GM08714 (cell line): Measurements from ENCODE around the gene MIS18A.

ENCODE experiments used
- H3K4me3 ChIP-seq: fragments of 200-500 bp; sonication (Bioruptor generic); 2 replicates; pipeline ENCODE4 v1.5.1; 2014; ENCODE audit warnings: mild to moderate bottlenecking, low read length, inconsistent platforms
- ZNF274 ChIP-seq: IDR thresholded peaks from 2 replicates; pipeline ENCODE4 v1.6.1; 2012; ENCODE audit warnings: mild to moderate bottlenecking, low read depth, low read length

MIS18A gene

DNA sequence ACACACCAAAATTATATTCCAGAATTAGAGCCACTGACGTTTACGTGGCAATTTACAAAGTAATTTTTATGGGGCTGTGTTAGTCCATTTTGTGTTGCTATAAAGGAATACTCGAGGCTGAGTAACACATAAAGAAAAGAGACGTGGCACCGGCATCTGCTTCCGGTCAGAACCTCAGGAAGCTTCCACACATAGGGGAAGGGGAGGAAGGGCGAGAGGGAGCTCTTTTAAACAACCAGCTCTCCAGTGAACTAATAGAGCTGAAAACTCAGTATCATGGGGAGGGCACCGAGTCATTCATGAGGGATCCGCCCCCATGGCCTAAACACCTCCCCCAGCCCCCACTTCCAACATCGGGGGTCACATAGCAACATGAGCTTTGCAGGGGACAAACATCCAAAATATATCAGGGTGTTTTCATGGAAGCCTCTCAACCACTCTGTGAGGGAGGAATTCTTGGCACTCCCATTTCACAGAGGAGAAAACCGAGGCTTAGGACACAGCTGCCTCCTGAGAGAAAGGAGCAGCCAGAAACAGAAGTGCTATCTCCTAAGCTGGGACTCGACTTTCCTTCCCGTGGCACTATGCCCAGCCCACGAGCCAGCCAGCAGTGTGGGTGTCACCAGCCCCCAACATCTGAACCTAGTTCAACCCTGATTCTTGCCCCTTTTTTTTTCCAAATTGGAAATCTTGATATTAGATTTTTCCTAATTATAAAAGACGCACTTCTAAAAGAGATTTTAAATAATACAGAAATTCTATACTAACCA is 29.2 kb downstream of the MIS18A start:
- TF ChIP-seq ZNF274: no peak
- H3K4me3 ChIP-seq: no peak overlapping the region

DNA sequence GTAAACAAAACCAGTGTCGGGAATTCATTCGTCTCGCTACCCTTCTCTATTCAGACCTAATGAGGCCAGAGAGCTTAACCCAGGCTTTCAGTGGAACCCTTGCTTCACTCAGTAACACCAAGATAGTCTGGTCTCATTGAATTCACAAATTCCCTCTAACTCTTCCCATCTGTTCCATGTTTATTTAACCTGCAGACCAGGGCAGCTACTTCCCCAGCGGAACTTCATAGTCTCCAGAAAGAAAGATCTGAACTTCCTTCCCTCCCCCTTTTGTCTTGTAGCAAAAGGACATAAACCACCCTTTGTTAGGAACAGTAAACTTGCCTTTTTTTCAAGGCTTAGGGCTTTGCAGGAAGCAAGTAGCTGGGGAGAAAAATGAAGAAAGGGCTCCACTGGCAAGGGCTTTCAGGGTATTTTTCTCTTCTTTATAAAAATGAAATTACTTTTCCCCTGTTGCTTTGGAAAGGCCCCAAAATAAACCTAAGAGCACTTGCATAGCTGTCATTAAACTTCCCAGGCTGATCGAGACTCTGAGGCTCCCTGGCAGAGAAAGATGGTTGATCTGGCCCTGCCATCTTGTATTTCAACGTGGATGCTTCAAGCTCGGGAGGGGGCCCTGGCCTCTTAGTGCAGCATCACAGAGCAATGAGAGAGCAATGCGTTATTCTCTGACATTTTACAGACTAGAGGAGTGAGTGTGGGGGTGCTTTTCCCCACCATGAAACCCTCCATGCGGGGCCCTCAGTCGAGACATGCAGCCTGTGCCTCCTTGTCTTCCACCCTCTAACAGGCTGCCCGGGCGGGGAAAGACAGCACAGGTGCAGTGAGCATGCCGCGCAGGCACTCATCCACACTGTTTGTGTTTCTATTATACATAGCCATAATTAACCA is 30.0 kb downstream of the MIS18A start:
- no peak overlapping the region for H3K4me3 ChIP-seq
- TF ChIP-seq ZNF274: no peak

DNA sequence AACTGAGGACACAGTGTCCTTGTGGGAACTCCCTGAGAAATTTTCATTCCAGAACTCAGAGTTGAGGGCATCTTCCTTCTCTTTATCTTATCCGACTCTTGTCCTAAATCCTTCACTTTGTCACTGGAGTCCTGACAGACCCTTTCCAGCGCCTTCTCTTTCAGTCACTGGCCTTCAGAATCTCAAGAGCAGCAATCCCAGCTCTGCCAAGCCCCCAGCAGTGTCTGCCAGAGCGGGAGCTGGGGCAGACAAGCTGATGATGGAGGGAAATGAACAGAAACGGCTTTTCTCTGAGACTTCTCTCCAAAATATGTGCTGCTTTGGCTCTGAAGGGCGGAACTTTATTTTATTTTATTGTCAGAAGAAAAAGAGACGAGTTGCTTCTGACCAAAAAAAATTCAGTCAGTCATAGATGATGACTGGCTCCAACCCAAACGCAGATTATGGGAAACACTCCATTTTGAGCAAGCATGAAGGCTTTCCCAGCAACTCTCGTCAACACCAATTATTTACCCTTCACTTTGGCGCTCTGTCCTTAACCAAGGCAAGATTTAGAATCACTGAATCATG is 32.2 kb downstream of the MIS18A start:
- no peak for TF ChIP-seq ZNF274
- no peak overlapping the region for H3K4me3 ChIP-seq

DNA sequence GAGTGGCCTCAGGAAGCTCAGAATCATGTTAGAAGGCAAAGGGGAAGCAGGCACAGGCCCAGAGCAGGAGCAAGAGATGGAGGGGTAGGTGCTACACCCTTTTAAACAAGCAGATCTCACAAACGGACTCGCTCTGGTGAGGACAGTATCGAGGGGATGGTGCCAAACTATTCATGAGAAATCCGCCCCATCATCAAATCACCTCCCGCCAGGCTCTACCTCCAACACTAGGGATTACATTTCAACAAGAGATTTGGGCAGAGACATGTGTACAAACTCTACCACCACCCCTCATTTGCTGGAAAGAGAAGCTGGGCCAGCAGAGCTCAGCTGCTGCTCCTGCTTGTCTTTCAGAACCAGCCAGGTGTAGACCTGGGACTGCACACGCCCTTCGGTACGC is 32.9 kb downstream of the MIS18A start:
- no peak for TF ChIP-seq ZNF274
- H3K4me3 ChIP-seq: no peak overlapping the region

DNA sequence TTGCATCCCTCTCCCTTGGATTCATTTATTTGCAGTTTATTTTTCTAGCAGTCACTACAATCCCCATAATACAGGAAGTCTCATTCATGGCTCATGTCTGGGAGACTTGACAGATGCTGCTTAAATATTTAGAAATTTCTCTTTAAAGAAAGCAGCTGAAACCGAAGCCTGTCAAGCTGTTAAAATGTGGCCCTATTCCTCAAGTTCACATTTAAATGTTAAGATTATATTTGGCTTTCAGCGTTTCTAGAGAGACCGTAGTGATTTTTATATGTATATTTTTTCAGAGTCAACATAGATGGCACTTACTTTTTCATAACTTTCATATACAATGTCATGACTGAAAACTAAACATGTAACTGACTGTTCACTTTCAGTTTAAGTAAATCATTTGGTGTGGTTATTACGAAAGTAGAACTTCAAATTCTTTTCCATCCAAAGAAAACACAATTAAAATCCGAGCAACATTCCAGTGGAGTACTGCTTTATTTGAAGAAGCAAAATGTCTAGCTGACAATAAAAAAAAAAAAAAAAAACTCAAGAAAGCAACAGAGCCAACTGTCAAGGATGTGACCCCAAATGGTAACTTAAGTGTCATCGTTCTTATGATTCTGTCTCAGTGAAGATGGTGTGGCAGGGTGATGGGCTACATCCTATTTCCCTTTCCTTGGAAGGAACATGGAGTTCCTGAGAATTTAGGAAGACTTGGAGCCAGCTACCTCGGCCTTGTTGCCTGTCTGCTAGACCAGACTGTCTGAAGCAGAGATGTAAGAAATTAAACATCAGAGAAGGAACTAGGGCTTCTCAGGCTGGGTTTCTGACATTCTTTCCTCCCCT is 37.8 kb downstream of the MIS18A start:
- H3K4me3 ChIP-seq: no peak overlapping the region
- no peak for TF ChIP-seq ZNF274

DNA sequence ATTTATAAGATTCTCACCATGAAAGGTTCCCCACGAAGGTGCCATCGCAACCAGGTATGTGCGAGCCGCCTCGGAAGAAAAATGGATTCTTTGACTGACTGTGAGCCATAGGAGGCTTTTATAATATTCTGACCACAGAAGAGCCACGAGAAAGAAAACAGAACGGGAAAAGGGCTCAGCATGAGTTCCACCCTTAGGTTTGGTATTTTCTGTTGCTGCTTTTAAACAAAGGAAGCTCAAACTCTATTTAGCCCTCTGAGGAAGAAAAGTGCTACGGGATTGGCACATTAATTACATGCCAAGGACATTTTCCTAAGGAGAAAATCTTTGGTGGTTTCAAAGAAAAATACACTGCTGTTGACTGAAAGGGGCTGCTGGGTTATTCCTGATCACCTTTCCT is 39.3 kb downstream of the MIS18A start:
- no peak overlapping the region for H3K4me3 ChIP-seq
- TF ChIP-seq ZNF274: no peak

DNA sequence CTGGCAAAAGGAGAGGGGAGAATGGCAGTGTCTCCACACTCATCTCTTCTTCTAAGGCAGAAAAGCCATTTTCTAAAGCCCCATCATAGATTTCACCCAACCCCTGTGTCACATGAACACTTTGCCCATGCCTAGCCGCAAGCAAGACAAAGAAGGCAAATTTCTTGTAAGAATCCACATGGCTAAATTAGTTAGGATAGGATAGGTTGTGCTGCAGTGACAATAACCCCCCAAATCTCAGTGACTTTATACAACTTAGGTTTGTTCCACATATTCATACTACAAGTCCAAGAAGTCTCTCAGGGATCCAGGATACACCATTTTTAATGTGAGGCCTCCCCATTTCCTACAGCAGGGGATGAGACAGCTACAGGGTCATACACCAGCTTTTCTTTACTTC is 40.8 kb downstream of the MIS18A start:
- no peak overlapping the region for H3K4me3 ChIP-seq
- TF ChIP-seq ZNF274: no peak

DNA sequence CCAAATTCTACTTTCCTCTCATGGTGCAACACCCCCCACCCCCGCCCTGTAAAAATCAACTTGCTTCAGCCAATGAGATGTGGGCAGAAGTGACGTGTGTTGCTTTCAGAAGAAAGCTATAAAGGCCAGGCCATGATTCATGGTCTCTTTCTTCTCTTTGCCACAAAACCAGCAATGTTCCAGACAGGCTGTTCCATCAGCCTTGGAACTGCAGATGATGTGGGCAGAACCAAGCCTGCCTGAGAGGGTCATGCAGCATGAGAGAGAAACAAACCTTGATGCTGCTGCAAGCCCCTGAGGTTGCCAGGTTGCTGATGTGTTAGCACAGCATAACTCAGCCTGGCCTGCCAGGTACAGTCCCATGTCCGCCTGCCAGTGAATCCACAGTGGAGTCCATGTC is 41.8 kb downstream of the MIS18A start:
- H3K4me3 ChIP-seq: no peak overlapping the region
- TF ChIP-seq ZNF274: no peak

DNA sequence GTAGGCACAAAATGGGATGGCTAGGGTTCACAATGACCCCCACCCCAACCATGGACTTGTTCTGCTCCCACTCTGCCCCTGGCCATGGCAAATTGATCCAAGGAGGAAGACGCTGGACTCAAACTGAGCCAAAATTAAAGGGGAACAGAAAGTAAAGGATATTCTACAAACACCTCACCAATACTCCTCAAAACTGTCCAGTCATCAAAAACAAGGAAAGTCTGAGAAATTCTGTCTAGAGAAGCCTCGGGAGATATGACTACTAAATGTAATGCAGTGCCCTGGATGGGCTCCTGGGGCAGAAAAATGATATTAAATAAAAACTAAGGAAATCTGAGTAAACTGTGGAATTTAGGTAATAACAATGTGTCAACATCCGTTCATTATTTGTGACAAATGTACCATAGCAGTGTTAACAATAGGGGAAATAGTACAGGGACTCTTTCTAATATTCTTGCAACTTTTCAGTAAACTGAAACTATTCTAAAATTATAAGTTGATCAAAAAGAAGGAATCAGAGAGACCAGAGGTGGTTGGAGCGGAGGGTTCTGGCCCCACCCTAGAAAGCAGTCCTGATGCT is 45.0 kb downstream of the MIS18A start:
- no peak for TF ChIP-seq ZNF274
- no peak overlapping the region for H3K4me3 ChIP-seq

DNA sequence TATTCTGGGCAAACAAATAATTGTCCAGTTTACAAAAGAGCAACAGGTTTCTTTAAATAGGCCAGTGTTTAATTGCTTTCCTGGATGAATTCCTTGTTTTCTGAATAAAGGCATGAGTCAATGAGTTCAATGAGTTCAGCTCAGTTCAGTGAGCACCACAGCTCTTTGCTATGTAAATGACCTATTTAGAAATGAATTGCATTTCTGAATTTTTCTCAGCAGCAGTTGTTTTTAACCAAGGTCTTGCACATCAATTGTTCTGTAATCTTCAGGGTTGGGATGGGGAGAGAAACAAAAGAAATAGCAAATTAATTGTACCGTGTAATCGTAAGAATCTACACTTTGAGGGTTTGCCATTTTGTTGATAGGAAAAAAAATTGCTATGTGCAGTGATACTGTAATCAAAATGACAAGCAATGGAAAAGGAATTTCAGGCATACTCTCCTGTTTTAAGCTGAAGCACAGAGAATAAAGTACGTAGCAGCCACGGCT is 45.7 kb downstream of the MIS18A start:
- no peak for TF ChIP-seq ZNF274
- H3K4me3 ChIP-seq: no peak overlapping the region

DNA sequence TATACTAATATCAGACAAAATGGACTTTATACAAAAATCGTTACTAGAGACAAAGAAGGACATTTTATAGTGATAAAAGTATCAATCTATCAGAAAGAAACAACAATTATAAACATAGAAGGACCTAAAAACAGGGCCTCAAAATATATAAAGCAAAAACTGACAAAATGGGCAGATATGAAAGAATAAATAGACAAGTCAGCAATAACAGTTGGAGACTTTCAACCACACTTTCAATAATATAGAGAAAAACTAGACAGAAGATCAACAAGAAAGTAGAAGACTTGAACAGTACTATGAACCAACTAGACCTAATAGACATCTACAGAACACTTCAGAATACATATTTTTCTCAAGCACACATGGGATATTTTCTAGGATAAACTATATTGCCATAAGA is 52.4 kb downstream of the MIS18A start:
- no peak for TF ChIP-seq ZNF274
- no peak overlapping the region for H3K4me3 ChIP-seq
